IMR-90 (cell line): ENCODE data around the gene PPEF2. TPM values are rescaled to one million over a fixed set of nuclear protein-coding genes. Genes with fewer than 3 reads are reported as not detected.

Experiments used
- ATAC-seq: fragments of 200-7000 bp; cut with Tn5 transposase; 2 replicates; pipeline ENCODE4 v1.9.1; 2020; ENCODE audit warnings: low read depth, mild to moderate bottlenecking, moderate library complexity
- BruUV-seq: library from RNA; stranded (reverse); fragments of 400-500 nt; replicated peaks from 2 replicates; lab custom pipeline; 2021; lab: Mats Ljungman, UMichigan
- CTCF ChIA-PET: fragments of 300-600 bp; formaldehyde crosslinking; extraction: SDS; loops from one replicate; lab custom pipeline; 2021; ENCODE audit warnings: antibody characterized with exemption; lab: Yijun Ruan, JAX
- POLR2A ChIA-PET: fragments of 300-600 bp; sonication (Branson Sonifier 250); formaldehyde crosslinking; loops from one replicate; lab custom pipeline; 2022; ENCODE audit warnings: antibody characterized with exemption; ENCODE audit not compliant: unreplicated experiment; lab: Charles Lee
- DNase-seq: peaks from one replicate; pipeline ENCODE4 v3.0.0; 2013
- H2AFZ ChIP-seq: replicated peaks from 2 replicates; pipeline ENCODE3; 2013; ENCODE audit warnings: low read length, mild to moderate bottlenecking; ENCODE audit not compliant: poor library complexity
- H2AK5ac ChIP-seq: 2 replicates; pipeline ENCODE4 v1.6.1; 2013; ENCODE audit warnings: low read depth, low read length, inconsistent platforms
- H2AK9ac ChIP-seq: replicated peaks from 2 replicates; pipeline ENCODE3; 2013; ENCODE audit warnings: mild to moderate bottlenecking, low read depth, low read length, moderate library complexity; ENCODE audit not compliant: poor library complexity
- H2BK120ac ChIP-seq: 2 replicates; pipeline ENCODE4 v1.6.1; 2013; ENCODE audit warnings: low read depth, low read length, inconsistent platforms
- H2BK15ac ChIP-seq: 3 replicates; pipeline ENCODE4 v1.6.1; 2013; ENCODE audit warnings: low read depth, low read length, inconsistent platforms
- H2BK20ac ChIP-seq: 2 replicates; pipeline ENCODE4 v1.6.1; 2013; ENCODE audit warnings: low read depth, mild to moderate bottlenecking, inconsistent platforms, low read length, moderate library complexity
- H2BK5ac ChIP-seq: 2 replicates; pipeline ENCODE4 v1.6.1; 2013; ENCODE audit warnings: mild to moderate bottlenecking, low read depth, low read length, inconsistent platforms; ENCODE audit not compliant: poor library complexity, severe bottlenecking
- H3K14ac ChIP-seq: replicated peaks from 2 replicates; pipeline ENCODE4 v1.6.1; 2013; ENCODE audit warnings: low read depth, low read length, inconsistent platforms
- H3K18ac ChIP-seq: 2 replicates; pipeline ENCODE4 v1.6.1; 2013; ENCODE audit warnings: low read depth, low read length, control low read depth
- H3K23ac ChIP-seq: 2 replicates; pipeline ENCODE4 v1.6.1; 2013; ENCODE audit warnings: low read depth, low read length, inconsistent platforms
- H3K27ac ChIP-seq: 2 replicates; pipeline ENCODE4 v1.5.1; 2013; ENCODE audit warnings: mild to moderate bottlenecking, control low read depth, low read length; ENCODE audit not compliant: insufficient read depth
- H3K27me3 ChIP-seq: 2 replicates; pipeline ENCODE4 v1.6.1; 2013; ENCODE audit warnings: low read length; ENCODE audit not compliant: control insufficient read depth, insufficient read depth
- H3K36me3 ChIP-seq: 2 replicates; pipeline ENCODE4 v1.6.1; 2013; ENCODE audit warnings: low read length, mixed read lengths; ENCODE audit not compliant: control insufficient read depth, insufficient read depth
- H3K4ac ChIP-seq: 2 replicates; pipeline ENCODE4 v1.6.1; 2013; ENCODE audit warnings: low read depth, low read length, inconsistent platforms
- H3K4me1 ChIP-seq: 2 replicates; pipeline ENCODE4 v1.6.1; 2013; ENCODE audit warnings: low read length, mixed read lengths; ENCODE audit not compliant: control insufficient read depth, insufficient read depth
- H3K4me2 ChIP-seq: 2 replicates; pipeline ENCODE4 v1.6.1; 2013; ENCODE audit warnings: low read depth, mild to moderate bottlenecking, control low read depth, low read length, moderate library complexity
- H3K4me3 ChIP-seq: 2 replicates; pipeline ENCODE4 v1.5.1; 2013; ENCODE audit warnings: low read depth, mild to moderate bottlenecking, control low read depth, low read length, moderate library complexity; ENCODE audit not compliant: insufficient read depth
- H3K56ac ChIP-seq: 2 replicates; pipeline ENCODE4 v1.6.1; 2013; ENCODE audit warnings: low read length, inconsistent platforms; ENCODE audit not compliant: insufficient read depth; ENCODE audit errors: extremely low read depth
- H3K79me1 ChIP-seq, 2 experiments: 2 replicates each; pipeline ENCODE4 v1.6.1; 2013; ENCODE audit warnings: low read length in 2 of 2, inconsistent platforms in 1 of 2, low read depth in 1 of 2
- H3K9ac ChIP-seq: 2 replicates; pipeline ENCODE4 v1.6.1; 2013; ENCODE audit warnings: low read depth, low read length, control low read depth
- H3K9me1 ChIP-seq: 2 replicates; pipeline ENCODE4 v1.6.1; 2013; ENCODE audit warnings: low read length, inconsistent platforms; ENCODE audit not compliant: insufficient read depth
- H3K9me3 ChIP-seq: 2 replicates; pipeline ENCODE4 v1.6.1; 2013; ENCODE audit warnings: low read length; ENCODE audit not compliant: control insufficient read depth, insufficient read depth
- H4K20me1 ChIP-seq: 2 replicates; pipeline ENCODE4 v1.6.1; 2013; ENCODE audit warnings: low read length, inconsistent platforms; ENCODE audit not compliant: insufficient read depth
- H4K5ac ChIP-seq: 2 replicates; pipeline ENCODE4 v1.6.1; 2013; ENCODE audit warnings: mild to moderate bottlenecking, low read depth, low read length, control low read depth
- H4K8ac ChIP-seq, 2 experiments: 2 replicates each; pipeline ENCODE4 v1.6.1; 2013; ENCODE audit warnings: low read depth in 2 of 2, low read length in 2 of 2, control low read depth in 1 of 2, inconsistent platforms in 1 of 2
- H4K91ac ChIP-seq: 2 replicates; pipeline ENCODE4 v1.6.1; 2013; ENCODE audit warnings: low read depth, low read length, inconsistent platforms; ENCODE audit not compliant: insufficient read depth
- BHLHE40 ChIP-seq: fragments of 150-350 bp; IDR thresholded peaks from 2 replicates; pipeline ENCODE4 v1.6.1; 2016; ENCODE audit warnings: mild to moderate bottlenecking, low read depth, low read length
- ELK1 ChIP-seq: fragments of 150-350 bp; IDR thresholded peaks from 2 replicates; pipeline ENCODE4 v1.6.1; 2016; ENCODE audit warnings: low read depth, mild to moderate bottlenecking, low read length, moderate library complexity, borderline replicate concordance
- MAZ ChIP-seq: IDR thresholded peaks from 2 replicates; pipeline ENCODE4 v1.6.1; 2012; ENCODE audit warnings: low read depth, mild to moderate bottlenecking, low read length, improper control_type of control experiment, moderate library complexity, borderline replicate concordance
- MXI1 ChIP-seq: IDR thresholded peaks from 2 replicates; pipeline ENCODE4 v1.6.1; 2012; ENCODE audit warnings: low read depth, mild to moderate bottlenecking, low read length, moderate library complexity, borderline replicate concordance
- POLR2A ChIP-seq: IDR thresholded peaks from 2 replicates; pipeline ENCODE4 v1.6.1; 2012; ENCODE audit warnings: mild to moderate bottlenecking, low read depth, low read length
- RAD21 ChIP-seq: IDR thresholded peaks from 2 replicates; pipeline ENCODE4 v1.6.1; 2012; ENCODE audit warnings: low read length, improper control_type of control experiment
- RCOR1 ChIP-seq: IDR thresholded peaks from 2 replicates; pipeline ENCODE4 v1.6.1; 2012; ENCODE audit warnings: mild to moderate bottlenecking, low read length, improper control_type of control experiment; ENCODE audit not compliant: insufficient replicate concordance
- WGBS, 2 experiments: methylation state at CpG; one replicate each; pipeline versions ENCODE4 v1.1.5 to v1.1.7; 2013; ENCODE audit warnings: missing lambda C conversion rate in 2 of 2; ENCODE audit not compliant: insufficient read length in 1 of 2; ENCODE audit errors: extremely low coverage in 2 of 2; 5-methylcytosine and 5-hydroxymethylcytosine counted together
- dilution Hi-C: fragments of 300-500 bp; cut with HindIII; formaldehyde crosslinking; loops from one replicate; pipeline ENCODE4 v1.14.3; 2018; ENCODE audit warnings: low sequenced_read_pairs; ENCODE audit not compliant: unreplicated experiment
- in situ Hi-C: fragments of 300-500 bp; cut with MboI; formaldehyde crosslinking; loops from 3 replicates; pipeline ENCODE4 v1.14.3; 2019; ENCODE audit warnings: low sequenced_read_pairs, inconsistent platforms, mixed read lengths
- intact Hi-C: fragments of 100-400 bp; cut with micrococcal nuclease; formaldehyde crosslinking; loops from 2 replicates; pipeline ENCODE4 v1.10.0; 2022
- polyA plus RNA-seq, 3 experiments: library from polyadenylated mRNA; depleted of rRNA; stranded (reverse); fragments of >200 nt; gene quantifications; 2 replicates each; pipeline ENCODE4 v1.2.3, GENCODE V29; 2012; ENCODE audit warnings: low replicate concordance in 1 of 3
- total RNA-seq: library from RNA; depleted of rRNA; stranded (reverse); fragments of >200 nt; gene quantifications from 2 replicates; pipeline ENCODE4 v1.2.3, GENCODE V29; 2012

The PPEF2 gene
- total and polyA plus RNA-seq, 2 of the 4 experiments (the other 2 are of a cell fraction) = not detected

GRCh38 chr4:75821216-75821615 lies 81.0 kb downstream of the PPEF2 start:
- no CpG with 5 or more reads among the region's 3 CpGs for WGBS, 2 experiments
- CTCF ChIA-PET = no interaction called here
- dilution Hi-C loops = no loop called here

More at GRCh38 chr4:75821216-75821615, 81.0 kb downstream of the PPEF2 start:
- Histone ChIP-seq H3K9me3 (no peaks in the 10 kb centered on the region), H3K4me3 (no peak overlapping the region), H3K4me2 (no peak overlapping the region), H3K4ac (no peak overlapping the region), H3K14ac (no peak overlapping the region), H2BK20ac (no peak overlapping the region), H2AFZ (no peak overlapping the region), H2BK120ac (no peak overlapping the region), H3K79me1 (no peaks in the 10 kb centered on the region), H2AK5ac (no peak overlapping the region), H3K23ac (no peak overlapping the region), H3K36me3 (peaks cover 1% of the 10 kb centered on the region; the same call in 1 of the 2 replicates), H4K91ac (no peak overlapping the region), H2BK15ac (no peak overlapping the region), H3K4me1 (peaks cover 2% of the 10 kb centered on the region; the same call in 1 of the 2 replicates), H3K9ac (no peak overlapping the region), H3K56ac (no peak overlapping the region), H2BK5ac (no peak overlapping the region), H4K5ac (no peak overlapping the region), H3K27ac (no peak overlapping the region), H3K27me3 (no peaks in the 10 kb centered on the region), H4K8ac (no peak overlapping the region), H4K20me1 (no peaks in the 10 kb centered on the region), H3K9me1 (no peaks in the 10 kb centered on the region), H2AK9ac (no peak overlapping the region), H3K18ac (no peak overlapping the region)
- ATAC-seq = no peak
- in situ Hi-C loops (no loop called here), intact Hi-C loops (no loop called here)
- BruUV-seq = no TSS peak
- POLR2A ChIA-PET = no interaction called here
- no peak for TF ChIP-seq MXI1
- TF ChIP-seq MAZ = no peak
- TF ChIP-seq RAD21 = no peak
- no peak for TF ChIP-seq ELK1
- no peak for TF ChIP-seq POLR2A
- TF ChIP-seq BHLHE40 = no peak
- no peak for TF ChIP-seq RCOR1
- DNase-seq = no peak
